Heart left ventricle (tissue), 16 donors: ENCODE measurements around the gene FAM216B. TPM values are rescaled to one million over a fixed set of nuclear protein-coding genes. Genes with fewer than 3 reads are reported as not detected.

Experiments used
- ATAC-seq, 4 donors: fragments of 200-7000 bp; cut with Tn5 transposase; one replicate each; pipeline ENCODE4 v1.9.1; 2020 to 2022; ENCODE audit warnings: moderate library complexity in 4 of 4, mild to moderate bottlenecking in 3 of 4, moderate number of reproducible peaks in 1 of 4
- DNase-seq, 5 donors: peaks; one replicate each; pipeline ENCODE4 v3.0.0-alpha.2; 2020
- H3K27ac ChIP-seq, 12 donors: fragments of 200-600 bp; sonication (generic) in 4 of 12; one replicate each; pipeline versions ENCODE4 v1.5.0 to v1.8.0; 2016 to 2022; ENCODE audit warnings: mild to moderate bottlenecking in 2 of 12
- H3K27me3 ChIP-seq, 9 donors: fragments of 200-600 bp; sonication (generic) in 2 of 9; one replicate each; pipeline versions ENCODE4 v1.5.1 to v1.8.0; 2016 to 2022; ENCODE audit warnings: mild to moderate bottlenecking in 3 of 9
- H3K36me3 ChIP-seq, 9 donors: fragments of 200-600 bp; sonication (generic) in 2 of 9; one replicate each; pipeline versions ENCODE4 v1.5.0 to v1.8.0; 2018 to 2022; ENCODE audit warnings: mild to moderate bottlenecking in 2 of 9
- H3K4me1 ChIP-seq, 12 donors: fragments of 200-600 bp; sonication (generic) in 4 of 12; one replicate each; pipeline versions ENCODE4 v1.5.0 to v1.8.0; 2016 to 2022; ENCODE audit warnings: mild to moderate bottlenecking in 3 of 12
- H3K4me3 ChIP-seq, 12 donors: fragments of 200-600 bp; sonication (generic) in 4 of 12; one replicate each; pipeline versions ENCODE4 v1.5.0 to v1.8.0; 2017 to 2022; ENCODE audit warnings: mild to moderate bottlenecking in 9 of 12, moderate library complexity in 4 of 12
- H3K9me3 ChIP-seq, 12 donors: fragments of 200-600 bp; sonication (generic) in 4 of 12; one replicate each; pipeline versions ENCODE4 v1.5.0 to v1.8.0; 2016 to 2022; ENCODE audit warnings: mild to moderate bottlenecking in 1 of 12
- POLR2A ChIP-seq, 2 donors: fragments of 450-650 bp; IDR thresholded peaks; one replicate each; pipeline ENCODE4 v1.6.1; 2017; ENCODE audit warnings: antibody characterized with exemption in 2 of 2, mild to moderate bottlenecking in 2 of 2, moderate library complexity in 2 of 2
- whole genome bisulfite sequencing, 4 donors: extraction: QIAGEN DNeasy Blood & Tissue Kit in 2 of 4; methylation state at CpG; one replicate each; pipeline versions ENCODE4 v1.1.5 to v1.1.7; 2013 to 2018; 5-methylcytosine and 5-hydroxymethylcytosine counted together
- intact Hi-C, 10 donors: fragments of 100-400 bp; cut with DNase I; formaldehyde crosslinking; loops; one replicate each; pipeline versions ENCODE4 v1.11.1 to v1.14.2; 2022
- polyA plus RNA-seq, 2 donors: library from polyadenylated mRNA; stranded (reverse); fragments of 200-250 nt; gene quantifications; one replicate each; pipeline ENCODE4 v1.2.3, GENCODE V29; 2013
- total RNA-seq, 9 donors: library from RNA; depleted of rRNA in 2 of 9; stranded (reverse); fragments of >200 nt in 2 of 9; fragmentation: NEBNext Ultra II Directional in 3 of 9; extraction: Animal tissue kit (Norgen Biotek cat#: 25700) in 3 of 9; gene quantifications; one replicate each; pipeline versions ENCODE4 v1.1.0 to v1.2.4, GENCODE V29; 2016 to 2023
- TF ChIP-seq, protein P1 (sequence below), 12 donors: fragments of 200-600 bp; sonication (generic) in 4 of 12; IDR thresholded peaks; one replicate each; pipeline versions ENCODE4 v1.5.0 to v1.8.0; 2018 to 2022; ENCODE audit warnings: antibody characterized with exemption in 12 of 12, mild to moderate bottlenecking in 5 of 12
- donor health status: ischemic (EF 13 %, LVEDD 7.1; RV severe dilation, severe dysfunction).
- donor health status: healthy with polysubstance abuse.
- donor health status: DM: no; HTN: yes; CAD: no.
- donor health status: DM: no; HTN: no; CAD: no.
- donor health status: ischemic (EF 25% LVEDD 6.9; RV normal size, moderate dysfunction).
- donor health status: ischemic (EF 25% LVEDD 5.7; RV mildly dilated, moderate dysfunction).
- donor health status: healthy.
- donor health status: DM: yes; HTN: yes; CAD: no.
- donor health status: ischemic (EF 35%, LVEDD 5.7; RV mildly dilated, moderate dysfunction).
- donor health status: nonischemic (EF 11% LVEDD 7.7; RV severe dilation, severe dysfunction).
- donor health status: DM: yes; HTN: yes; CAD: no.
- donor health status: PGD.
- donor health status: ischemic (EF 29% LVEDD 5.4; RV normal size, mild dysfunction).
- donor health status: nonischemic (EF 23%, LVEDD 6.1; RV moderate dilation, normal function).

Gene FAM216B
- total and polyA plus RNA-seq, 11 donors: 0.07 to 1.3 (median 0.67) TPM

DNA sequence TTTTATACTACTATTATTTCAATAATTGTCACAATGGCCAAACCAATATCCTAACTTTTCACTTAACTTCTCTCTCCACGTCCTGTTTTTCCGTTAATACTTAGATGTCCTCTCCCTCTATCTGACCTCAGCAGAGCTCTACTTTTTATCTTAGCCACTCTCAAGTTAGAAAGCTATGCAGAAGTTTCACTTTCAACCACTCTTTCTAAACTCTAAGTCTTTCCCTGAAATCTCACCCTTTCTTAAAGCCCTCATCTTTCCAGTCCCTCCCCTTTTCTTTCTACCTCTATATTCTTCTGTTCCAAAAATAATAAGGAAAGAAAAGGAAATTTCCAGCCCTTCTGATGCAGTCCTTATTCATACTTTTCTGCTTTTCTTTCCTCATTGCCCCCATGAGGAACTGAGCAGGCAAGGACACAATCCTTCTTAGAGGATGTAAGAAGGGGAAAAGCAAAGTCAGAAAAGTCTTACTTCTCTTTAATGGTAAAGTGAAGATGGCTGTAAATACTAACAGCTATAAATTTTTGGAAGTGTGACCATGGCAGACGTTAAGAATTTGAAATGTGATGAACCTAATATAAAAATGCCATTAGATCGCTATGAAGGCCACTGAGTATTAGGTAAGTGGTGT is 23.0 kb downstream of the FAM216B start:
- WGBS, 4 donors: 44 to 54% (median 47%) methylated on average over 4 of the region's 4 CpGs
- Histone ChIP-seq H3K4me3 (no peak overlapping the region), H3K27ac (no peak overlapping the region), H3K36me3 (no peaks in the 10 kb centered on the region), H3K4me1 (peaks cover 0 to 11% (median 0%) of the 10 kb centered on the region in 12 donors), H3K9me3 (peaks cover 0 to 2% (median 0%) of the 10 kb centered on the region in 12 donors), H3K27me3 (no peaks in the 10 kb centered on the region)
- TF ChIP-seq, protein P1, sequence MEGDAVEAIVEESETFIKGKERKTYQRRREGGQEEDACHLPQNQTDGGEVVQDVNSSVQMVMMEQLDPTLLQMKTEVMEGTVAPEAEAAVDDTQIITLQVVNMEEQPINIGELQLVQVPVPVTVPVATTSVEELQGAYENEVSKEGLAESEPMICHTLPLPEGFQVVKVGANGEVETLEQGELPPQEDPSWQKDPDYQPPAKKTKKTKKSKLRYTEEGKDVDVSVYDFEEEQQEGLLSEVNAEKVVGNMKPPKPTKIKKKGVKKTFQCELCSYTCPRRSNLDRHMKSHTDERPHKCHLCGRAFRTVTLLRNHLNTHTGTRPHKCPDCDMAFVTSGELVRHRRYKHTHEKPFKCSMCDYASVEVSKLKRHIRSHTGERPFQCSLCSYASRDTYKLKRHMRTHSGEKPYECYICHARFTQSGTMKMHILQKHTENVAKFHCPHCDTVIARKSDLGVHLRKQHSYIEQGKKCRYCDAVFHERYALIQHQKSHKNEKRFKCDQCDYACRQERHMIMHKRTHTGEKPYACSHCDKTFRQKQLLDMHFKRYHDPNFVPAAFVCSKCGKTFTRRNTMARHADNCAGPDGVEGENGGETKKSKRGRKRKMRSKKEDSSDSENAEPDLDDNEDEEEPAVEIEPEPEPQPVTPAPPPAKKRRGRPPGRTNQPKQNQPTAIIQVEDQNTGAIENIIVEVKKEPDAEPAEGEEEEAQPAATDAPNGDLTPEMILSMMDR (IDR thresholded peaks at IDR 0.05): no peak
- no peak for TF ChIP-seq POLR2A (IDR thresholded peaks at IDR 0.05)
- ATAC-seq (no peak), DNase-seq (no peak)
- intact Hi-C loops: no loop called here

DNA sequence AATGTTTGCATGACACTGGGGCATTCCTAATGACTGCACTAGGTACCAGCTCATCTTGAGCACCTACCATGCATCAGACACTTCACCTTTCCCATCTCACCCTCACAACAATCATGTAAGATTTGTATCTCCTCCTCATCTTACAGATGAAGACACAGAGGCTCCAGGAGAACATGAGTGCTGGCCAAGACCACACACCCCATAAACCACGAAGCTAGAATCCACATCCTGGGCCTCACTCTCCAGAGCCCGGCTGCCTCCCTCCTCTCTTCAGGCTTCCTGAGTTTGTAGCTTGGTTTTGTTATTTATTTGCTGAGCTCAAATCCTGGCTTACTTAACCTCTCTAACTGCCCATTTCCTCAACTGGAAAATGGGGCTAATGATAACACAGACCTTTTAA is 25.9 kb downstream of the FAM216B start:
- intact Hi-C loops: no loop called here
- Histone ChIP-seq H3K4me3 (no peak overlapping the region), H3K9me3 (no peaks in the 10 kb centered on the region), H3K4me1 (peaks cover 0 to 11% (median 0%) of the 10 kb centered on the region in 12 donors), H3K27me3 (no peaks in the 10 kb centered on the region), H3K27ac (no peak overlapping the region), H3K36me3 (no peaks in the 10 kb centered on the region)
- DNase-seq: no peak
- 59 to 69% (median 64%) methylated on average over 2 of the region's 2 CpGs for WGBS, 4 donors
- TF ChIP-seq POLR2A (IDR thresholded peaks at IDR 0.05): no peak
- TF ChIP-seq, protein P1 (IDR thresholded peaks at IDR 0.05): no peak
- ATAC-seq: no peak

DNA sequence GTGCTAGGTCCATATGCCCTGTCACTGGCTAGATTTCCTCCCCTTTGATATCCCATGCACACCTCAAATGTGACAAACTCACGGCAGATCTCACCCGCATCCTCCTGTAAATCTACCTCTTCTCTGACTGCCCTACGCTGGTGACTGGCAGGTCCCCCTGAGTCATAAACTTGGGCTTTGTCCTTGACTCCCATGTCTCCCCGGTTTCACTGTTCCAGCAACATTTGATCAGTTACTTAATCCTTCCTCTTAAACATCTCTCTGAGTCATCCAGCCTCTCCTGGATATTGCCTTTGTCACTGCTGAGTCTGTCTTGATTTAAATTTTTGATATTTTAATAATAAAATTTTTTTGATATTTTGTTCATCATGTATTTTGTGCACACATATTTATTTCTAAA is 26.5 kb downstream of the FAM216B start:
- H3K4me1 ChIP-seq: peaks cover 0 to 11% (median 0%) of the 10 kb centered on the region in 12 donors
- DNase-seq: no peak
- H3K4me3 ChIP-seq: no peak overlapping the region
- TF ChIP-seq, protein P1 (IDR thresholded peaks at IDR 0.05): no peak
- TF ChIP-seq POLR2A (IDR thresholded peaks at IDR 0.05): no peak
- no peaks in the 10 kb centered on the region for H3K9me3 ChIP-seq
- WGBS, 4 donors: 81 to 94% (median 84%) methylated on average over 4 of the region's 4 CpGs
- no peak for ATAC-seq
- no peak overlapping the region for H3K27ac ChIP-seq
- H3K36me3 ChIP-seq: no peaks in the 10 kb centered on the region
- intact Hi-C loops: no loop called here
- H3K27me3 ChIP-seq: no peaks in the 10 kb centered on the region

DNA sequence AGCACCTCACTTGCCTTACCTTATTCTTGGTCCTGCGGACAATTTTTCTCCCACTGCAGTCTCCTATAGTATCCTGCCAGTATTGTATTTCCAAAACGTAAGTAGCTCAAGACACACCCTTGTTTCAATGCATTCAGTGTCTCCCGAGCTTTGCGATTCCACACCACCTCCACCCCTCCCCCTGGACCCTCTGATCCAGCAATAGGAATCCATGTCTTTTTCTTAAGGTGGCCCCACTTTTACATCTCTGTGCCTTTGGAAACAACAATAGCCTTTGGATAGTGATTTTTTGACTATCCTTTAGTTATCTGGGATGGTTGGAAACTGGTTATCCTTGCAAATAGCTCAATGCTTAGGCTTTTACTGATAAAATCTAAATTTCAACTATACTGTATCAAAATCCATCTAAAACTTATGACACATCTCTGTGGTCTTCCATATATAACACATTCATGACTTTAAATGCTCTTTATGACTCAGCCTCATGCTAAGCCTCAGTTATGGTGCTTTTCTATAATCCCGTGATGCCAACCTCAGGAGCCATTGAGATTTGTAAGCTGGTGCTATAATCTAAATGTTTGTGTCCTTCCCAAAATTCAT is 27.1 kb downstream of the FAM216B start:
- Histone ChIP-seq H3K27ac (no peak overlapping the region), H3K4me1 (peaks cover 0 to 11% (median 0%) of the 10 kb centered on the region in 12 donors), H3K4me3 (no peak overlapping the region), H3K9me3 (no peaks in the 10 kb centered on the region), H3K36me3 (no peaks in the 10 kb centered on the region), H3K27me3 (no peaks in the 10 kb centered on the region)
- TF ChIP-seq, protein P1 (IDR thresholded peaks at IDR 0.05): no peak
- TF ChIP-seq POLR2A (IDR thresholded peaks at IDR 0.05): no peak
- ATAC-seq: no peak
- WGBS, 4 donors: 79 to 85% (median 82%) methylated on average over 5 of the region's 5 CpGs
- no peak for DNase-seq
- intact Hi-C loops: no loop called here
